OCI-LY3 (cell line): ENCODE data around the gene DBET.
"Not testable (repeated sequence)": the region's sequence is repeated elsewhere in the genome, so short reads cannot be mapped to it uniquely, and the experiment has no call there.

Experiments used
- EZH2phosphoT487 ChIP-seq: fragments of 200-600 bp; shearing (Covaris generic); IDR thresholded peaks from 2 replicates; pipeline ENCODE4 v1.6.1; 2018; ENCODE audit warnings: antibody characterized with exemption, mixed run types, low read depth
- TF ChIP-seq, protein P1 (sequence below): fragments of 200-600, 300-600 bp; sonication (generic); IDR thresholded peaks from 2 replicates; pipeline ENCODE4 v1.5.1; 2014; ENCODE audit warnings: antibody characterized with exemption, low read length, low read depth

GRCh38 chr4:190047627-190048026 is 16.7 kb upstream of the DBET start:
- TF ChIP-seq, protein P1, sequence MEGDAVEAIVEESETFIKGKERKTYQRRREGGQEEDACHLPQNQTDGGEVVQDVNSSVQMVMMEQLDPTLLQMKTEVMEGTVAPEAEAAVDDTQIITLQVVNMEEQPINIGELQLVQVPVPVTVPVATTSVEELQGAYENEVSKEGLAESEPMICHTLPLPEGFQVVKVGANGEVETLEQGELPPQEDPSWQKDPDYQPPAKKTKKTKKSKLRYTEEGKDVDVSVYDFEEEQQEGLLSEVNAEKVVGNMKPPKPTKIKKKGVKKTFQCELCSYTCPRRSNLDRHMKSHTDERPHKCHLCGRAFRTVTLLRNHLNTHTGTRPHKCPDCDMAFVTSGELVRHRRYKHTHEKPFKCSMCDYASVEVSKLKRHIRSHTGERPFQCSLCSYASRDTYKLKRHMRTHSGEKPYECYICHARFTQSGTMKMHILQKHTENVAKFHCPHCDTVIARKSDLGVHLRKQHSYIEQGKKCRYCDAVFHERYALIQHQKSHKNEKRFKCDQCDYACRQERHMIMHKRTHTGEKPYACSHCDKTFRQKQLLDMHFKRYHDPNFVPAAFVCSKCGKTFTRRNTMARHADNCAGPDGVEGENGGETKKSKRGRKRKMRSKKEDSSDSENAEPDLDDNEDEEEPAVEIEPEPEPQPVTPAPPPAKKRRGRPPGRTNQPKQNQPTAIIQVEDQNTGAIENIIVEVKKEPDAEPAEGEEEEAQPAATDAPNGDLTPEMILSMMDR = not testable (repeated sequence)
- TF ChIP-seq EZH2phosphoT487 = not testable (repeated sequence)
